HEK293 (cell line): ENCODE measurements around the gene UBR7.

Source experiments
- CTCF ChIA-PET: fragments of 350-600 bp; formaldehyde crosslinking; extraction: SDS; loops from one replicate; lab custom pipeline; 2021; ENCODE audit warnings: antibody characterized with exemption; lab: Yijun Ruan, JAX
- POLR2A ChIA-PET: fragments of 300-600 bp; formaldehyde crosslinking; extraction: SDS; loops from one replicate; lab custom pipeline; 2020; ENCODE audit warnings: antibody characterized with exemption, inconsistent platforms; lab: Yijun Ruan, JAX
- H3K27ac ChIP-seq: fragments of 200-500 bp; sonication (Bioruptor generic); 2 replicates; pipeline ENCODE4 v1.5.1; 2014; ENCODE audit warnings: low read depth, low read length, control low read depth, inconsistent platforms; ENCODE audit errors: extremely low read depth
- H3K36me3 ChIP-seq, 2 experiments: fragments of 200-500 bp in 1 of 2; sonication (Bioruptor generic) in 1 of 2; 1 replicate in 1 of 2; 2 replicates in 1 of 2; pipeline ENCODE4 v1.5.1; 2014 to 2017; ENCODE audit warnings: inconsistent platforms in 2 of 2, low read length in 2 of 2; ENCODE audit not compliant: control insufficient read depth in 2 of 2, insufficient read depth in 1 of 2
- H3K4me1 ChIP-seq: fragments of 200-500 bp; sonication (Bioruptor generic); 2 replicates; pipeline ENCODE4 v1.5.1; 2014; ENCODE audit warnings: mild to moderate bottlenecking, low read length, inconsistent platforms; ENCODE audit not compliant: control insufficient read depth, insufficient read depth
- H3K4me3 ChIP-seq: 2 replicates; pipeline ENCODE4 v1.5.1; 2011; ENCODE audit warnings: low read depth, mild to moderate bottlenecking, control low read depth, low read length, moderate library complexity
- H3K9me3 ChIP-seq: fragments of 200-500 bp; sonication (Bioruptor generic); 2 replicates; pipeline ENCODE4 v1.5.1; 2014; ENCODE audit warnings: low read depth, low read length, inconsistent platforms; ENCODE audit not compliant: control insufficient read depth, insufficient read depth
- BCL11A ChIP-seq: fragments of 450-650 bp; formaldehyde crosslinking; IDR thresholded peaks from 2 replicates; pipeline ENCODE4 v1.5.1; 2016; ENCODE audit warnings: low read depth, missing biosample characterization, missing genetic modification characterization
- INSM2 ChIP-seq: fragments of 450-650 bp; formaldehyde crosslinking; IDR thresholded peaks from 2 replicates; pipeline ENCODE4 v1.5.1; 2016; ENCODE audit warnings: missing biosample characterization, missing genetic modification characterization
- KLF10 ChIP-seq: fragments of 450-650 bp; IDR thresholded peaks from 2 replicates; pipeline ENCODE4 v1.5.1; 2018; ENCODE audit warnings: missing biosample characterization, mild to moderate bottlenecking, missing genetic modification characterization
- KLF9 ChIP-seq: fragments of 450-650 bp; formaldehyde crosslinking; IDR thresholded peaks from 2 replicates; pipeline ENCODE4 v1.5.1; 2016; ENCODE audit warnings: missing biosample characterization, missing genetic modification characterization, low read depth
- SP3 ChIP-seq: fragments of 450-650 bp; formaldehyde crosslinking; IDR thresholded peaks from 2 replicates; pipeline ENCODE4 v1.5.1; 2016; ENCODE audit warnings: missing biosample characterization, missing genetic modification characterization
- WT1 ChIP-seq: fragments of 450-650 bp; formaldehyde crosslinking; IDR thresholded peaks from 2 replicates; pipeline ENCODE4 v1.5.1; 2016; ENCODE audit warnings: missing biosample characterization, missing genetic modification characterization
- YY1 ChIP-seq: fragments of 450-650 bp; formaldehyde crosslinking; IDR thresholded peaks from 2 replicates; pipeline ENCODE4 v1.5.1; 2018; ENCODE audit warnings: missing biosample characterization, missing genetic modification characterization
- ZNF146 ChIP-seq: fragments of 450-650 bp; formaldehyde crosslinking; IDR thresholded peaks from 2 replicates; pipeline ENCODE4 v1.5.1; 2016; ENCODE audit warnings: missing biosample characterization, missing genetic modification characterization
- ZNF248 ChIP-seq: fragments of 450-650 bp; formaldehyde crosslinking; IDR thresholded peaks from 2 replicates; pipeline ENCODE4 v1.5.1; 2017; ENCODE audit warnings: missing biosample characterization, missing genetic modification characterization
- ZNF510 ChIP-seq: fragments of 450-650 bp; formaldehyde crosslinking; IDR thresholded peaks from 2 replicates; pipeline ENCODE4 v1.5.1; 2018; ENCODE audit warnings: mild to moderate bottlenecking, missing genetic modification characterization, missing biosample characterization; ENCODE audit not compliant: insufficient replicate concordance
- ZNF513 ChIP-seq: fragments of 450-650 bp; IDR thresholded peaks from 2 replicates; pipeline ENCODE4 v1.5.1; 2018; ENCODE audit warnings: missing biosample characterization, missing genetic modification characterization
- ZNF518A ChIP-seq: fragments of 450-650 bp; formaldehyde crosslinking; conservative IDR thresholded peaks from 2 replicates; pipeline ENCODE4 v1.5.1; 2016; ENCODE audit warnings: low read depth, missing biosample characterization, missing genetic modification characterization
- ZNF544 ChIP-seq: fragments of 450-650 bp; formaldehyde crosslinking; IDR thresholded peaks from 2 replicates; pipeline ENCODE4 v1.5.0; 2017; ENCODE audit warnings: missing biosample characterization, missing genetic modification characterization
- ZNF571 ChIP-seq: fragments of 450-650 bp; formaldehyde crosslinking; IDR thresholded peaks from 2 replicates; pipeline ENCODE4 v1.5.0; 2017; ENCODE audit warnings: missing biosample characterization, missing genetic modification characterization
- ZNF600 ChIP-seq: fragments of 450-650 bp; formaldehyde crosslinking; IDR thresholded peaks from 2 replicates; pipeline ENCODE4 v1.5.1; 2016; ENCODE audit warnings: missing biosample characterization, missing genetic modification characterization
- ZNF623 ChIP-seq: fragments of 450-650 bp; formaldehyde crosslinking; IDR thresholded peaks from 2 replicates; pipeline ENCODE4 v1.5.1; 2016; ENCODE audit warnings: missing biosample characterization, missing genetic modification characterization
- ZNF654 ChIP-seq: fragments of 450-650 bp; formaldehyde crosslinking; IDR thresholded peaks from 2 replicates; pipeline ENCODE4 v1.5.1; 2016; ENCODE audit warnings: low read depth, missing biosample characterization, missing genetic modification characterization
- ZNF791 ChIP-seq: fragments of 450-650 bp; formaldehyde crosslinking; IDR thresholded peaks from 2 replicates; pipeline ENCODE4 v1.5.1; 2016; ENCODE audit warnings: missing biosample characterization, missing genetic modification characterization
- ZSCAN16 ChIP-seq: fragments of 450-650 bp; formaldehyde crosslinking; IDR thresholded peaks from 2 replicates; pipeline ENCODE4 v1.5.1; 2016; ENCODE audit warnings: missing biosample characterization, missing genetic modification characterization
- TF ChIP-seq, protein P1 (sequence below): fragments of 450-650 bp; formaldehyde crosslinking; IDR thresholded peaks from 2 replicates; pipeline ENCODE4 v1.5.1; 2016; ENCODE audit warnings: missing biosample characterization, missing genetic modification characterization, borderline replicate concordance
- TF ChIP-seq, protein P2 (sequence below): fragments of 450-650 bp; formaldehyde crosslinking; IDR thresholded peaks from 2 replicates; pipeline ENCODE4 v1.5.1; 2016; ENCODE audit warnings: missing biosample characterization, missing genetic modification characterization

Gene UBR7

GRCh38 chr14:93266127-93266526, 59.1 kb downstream of the UBR7 start:
- H3K9me3 ChIP-seq, result no peaks in the 10 kb centered on the region
- no peak overlapping the region for H3K4me3 ChIP-seq
- ChIA-PET POLR2A (no interaction called here), CTCF (no interaction called here)
- H3K4me1 ChIP-seq, result no peaks in the 10 kb centered on the region
- H3K36me3 ChIP-seq, result peaks cover 0 to 13% of the 10 kb centered on the region in 2 experiments; a peak in 1 of 3 replicates
- TF ChIP-seq, protein P1, sequence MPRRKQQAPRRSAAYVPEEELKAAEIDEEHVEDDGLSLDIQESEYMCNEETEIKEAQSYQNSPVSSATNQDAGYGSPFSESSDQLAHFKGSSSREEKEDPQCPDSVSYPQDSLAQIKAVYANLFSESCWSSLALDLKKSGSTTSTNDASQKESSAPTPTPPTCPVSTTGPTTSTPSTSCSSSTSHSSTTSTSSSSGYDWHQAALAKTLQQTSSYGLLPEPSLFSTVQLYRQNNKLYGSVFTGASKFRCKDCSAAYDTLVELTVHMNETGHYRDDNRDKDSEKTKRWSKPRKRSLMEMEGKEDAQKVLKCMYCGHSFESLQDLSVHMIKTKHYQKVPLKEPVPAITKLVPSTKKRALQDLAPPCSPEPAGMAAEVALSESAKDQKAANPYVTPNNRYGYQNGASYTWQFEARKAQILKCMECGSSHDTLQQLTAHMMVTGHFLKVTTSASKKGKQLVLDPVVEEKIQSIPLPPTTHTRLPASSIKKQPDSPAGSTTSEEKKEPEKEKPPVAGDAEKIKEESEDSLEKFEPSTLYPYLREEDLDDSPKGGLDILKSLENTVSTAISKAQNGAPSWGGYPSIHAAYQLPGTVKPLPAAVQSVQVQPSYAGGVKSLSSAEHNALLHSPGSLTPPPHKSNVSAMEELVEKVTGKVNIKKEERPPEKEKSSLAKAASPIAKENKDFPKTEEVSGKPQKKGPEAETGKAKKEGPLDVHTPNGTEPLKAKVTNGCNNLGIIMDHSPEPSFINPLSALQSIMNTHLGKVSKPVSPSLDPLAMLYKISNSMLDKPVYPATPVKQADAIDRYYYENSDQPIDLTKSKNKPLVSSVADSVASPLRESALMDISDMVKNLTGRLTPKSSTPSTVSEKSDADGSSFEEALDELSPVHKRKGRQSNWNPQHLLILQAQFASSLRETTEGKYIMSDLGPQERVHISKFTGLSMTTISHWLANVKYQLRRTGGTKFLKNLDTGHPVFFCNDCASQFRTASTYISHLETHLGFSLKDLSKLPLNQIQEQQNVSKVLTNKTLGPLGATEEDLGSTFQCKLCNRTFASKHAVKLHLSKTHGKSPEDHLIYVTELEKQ, result no peak
- TF ChIP-seq ZNF544 (tag by site-specific recombination), result no peak
- no peak for TF ChIP-seq ZNF510 (tag by site-specific recombination)
- TF ChIP-seq ZNF248, result no peak
- TF ChIP-seq KLF10 (tag by site-specific recombination), result no peak
- TF ChIP-seq ZNF791, result no peak
- no peak for TF ChIP-seq YY1 (tag by site-specific recombination)
- no peak for TF ChIP-seq ZNF600
- no peak for TF ChIP-seq ZNF571
- no peak overlapping the region for H3K27ac ChIP-seq

DNA sequence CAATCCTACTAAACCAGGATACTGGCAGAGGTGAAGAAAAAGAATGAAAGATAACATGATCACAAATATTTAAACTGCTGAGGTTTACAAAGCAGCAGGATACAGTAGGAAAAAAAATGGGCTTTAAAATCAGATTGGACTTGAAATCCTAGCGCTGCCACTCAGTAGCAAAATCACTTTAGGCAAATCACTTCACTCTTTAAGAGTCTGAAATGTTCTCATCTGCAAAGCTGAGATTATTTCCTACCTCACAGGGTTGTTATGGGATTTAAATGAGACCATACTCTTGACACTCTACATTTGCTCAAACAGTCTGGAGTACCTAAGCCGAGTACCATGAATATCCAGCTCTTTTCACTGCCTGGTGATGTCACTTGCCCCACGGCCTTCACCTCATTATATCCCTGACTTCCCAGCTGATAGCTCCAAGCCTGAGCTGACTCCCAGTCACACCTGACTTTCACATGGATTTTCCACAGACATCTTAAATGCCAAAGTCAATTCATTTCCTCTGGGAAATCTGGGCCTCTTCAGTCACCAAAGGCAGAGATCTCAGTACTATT, 60.2 kb downstream of the UBR7 start:
- Histone ChIP-seq H3K9me3 (no peaks in the 10 kb centered on the region), H3K27ac (no peak overlapping the region), H3K4me1 (no peaks in the 10 kb centered on the region), H3K36me3 (peaks cover 0 to 13% of the 10 kb centered on the region in 2 experiments; a peak in 2 of 3 replicates), H3K4me3 (no peak overlapping the region)
- no peak for TF ChIP-seq ZNF623 (tag by site-specific recombination)
- TF ChIP-seq, protein P2, sequence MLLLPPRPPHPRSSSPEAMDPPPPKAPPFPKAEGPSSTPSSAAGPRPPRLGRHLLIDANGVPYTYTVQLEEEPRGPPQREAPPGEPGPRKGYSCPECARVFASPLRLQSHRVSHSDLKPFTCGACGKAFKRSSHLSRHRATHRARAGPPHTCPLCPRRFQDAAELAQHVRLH (tag by site-specific recombination), result no peak
- TF ChIP-seq ZSCAN16 (tag by site-specific recombination), result no peak
- no peak for TF ChIP-seq KLF9 (tag by site-specific recombination)
- TF ChIP-seq INSM2 (tag by site-specific recombination), result no peak
- no peak for TF ChIP-seq SP3 (tag by site-specific recombination)
- ChIA-PET POLR2A (no interaction called here), CTCF (interaction anchor here (0.6 to 1.0 kb wide), 2 partner anchors 63 to 153 kb away, joined by 3 to 4 read pairs; no protein-coding TSS in a partner anchor)

- CTCF ChIA-PET, result no interaction called here
- no peaks in the 10 kb centered on the region for H3K4me1 ChIP-seq
- H3K27ac ChIP-seq, result no peak overlapping the region
- H3K9me3 ChIP-seq, result no peaks in the 10 kb centered on the region
- peaks cover 0 to 5% of the 10 kb centered on the region in 2 experiments; a peak in 2 of 3 replicates for H3K36me3 ChIP-seq
- POLR2A ChIA-PET, result interaction anchor here (1.0 kb wide), 1 partner anchor 8 kb away, joined by 5 read pairs; no protein-coding TSS in a partner anchor
- no peak overlapping the region for H3K4me3 ChIP-seq
- TF ChIP-seq WT1 (tag by site-specific recombination) (no peak), YY1 (tag by site-specific recombination) (no peak), ZNF513 (tag by site-specific recombination) (no peak), ZNF518A (tag by site-specific recombination) (no peak), BCL11A (tag by site-specific recombination) (no peak), ZNF654 (tag by site-specific recombination) (no peak), ZNF146 (tag by site-specific recombination) (no peak)
These were observed 61.4 kb downstream of the UBR7 start for GRCh38 chr14:93268406-93268805.
